Aorta (tissue), 5 donors: ENCODE results near the gene KLF9. TPM values are rescaled to one million over a fixed set of nuclear protein-coding genes. Genes with fewer than 3 reads are reported as not detected.
"Not testable (repeated sequence)": the region's sequence is repeated elsewhere in the genome, so short reads cannot be mapped to it uniquely, and the experiment has no call there.

Experiments used
- ATAC-seq: fragments of 200-7000 bp; cut with Tn5 transposase; one replicate; pipeline ENCODE4 v1.9.1; 2022; ENCODE audit warnings: moderate library complexity; ENCODE audit not compliant: low FRiP score
- DNase-seq, 2 donors: peaks; one replicate each; pipeline ENCODE4 v3.0.0-alpha.2; 2020
- H3K27ac ChIP-seq, 2 donors: one replicate each; pipeline ENCODE4 v1.5.1; 2013; ENCODE audit warnings: low read length in 2 of 2, mild to moderate bottlenecking in 2 of 2, moderate library complexity in 2 of 2, control low read depth in 1 of 2, inconsistent platforms in 1 of 2, low read depth in 1 of 2
- H3K27me3 ChIP-seq, 2 donors: one replicate each; pipeline ENCODE4 v1.6.1; 2013; ENCODE audit warnings: control low read depth in 1 of 2, low read length in 1 of 2, mild to moderate bottlenecking in 1 of 2, moderate library complexity in 1 of 2; ENCODE audit not compliant: insufficient read depth in 2 of 2, control insufficient read depth in 1 of 2
- H3K36me3 ChIP-seq, 2 donors: one replicate each; pipeline ENCODE4 v1.6.1; 2013; ENCODE audit warnings: control low read depth in 1 of 2, low read length in 1 of 2, mild to moderate bottlenecking in 1 of 2; ENCODE audit not compliant: insufficient read depth in 2 of 2, control insufficient read depth in 1 of 2
- H3K4me1 ChIP-seq, 2 donors: one replicate each; pipeline ENCODE4 v1.6.1; 2013; ENCODE audit warnings: low read length in 2 of 2, control low read depth in 1 of 2, mild to moderate bottlenecking in 1 of 2, moderate library complexity in 1 of 2; ENCODE audit not compliant: insufficient read depth in 2 of 2, control insufficient read depth in 1 of 2
- H3K4me3 ChIP-seq, 2 donors: one replicate each; pipeline ENCODE4 v1.5.1; 2013; ENCODE audit warnings: low read length in 2 of 2, control low read depth in 1 of 2, mild to moderate bottlenecking in 1 of 2
- H3K9me3 ChIP-seq: one replicate; pipeline ENCODE4 v1.6.1; 2013; ENCODE audit warnings: mild to moderate bottlenecking, low read length; ENCODE audit not compliant: control insufficient read depth
- WGBS, 2 donors: extraction: QIAGEN DNeasy Blood & Tissue Kit; methylation state at CpG; one replicate each; pipeline ENCODE4 v1.1.7; 2013; 5-methylcytosine and 5-hydroxymethylcytosine counted together
- intact Hi-C, 2 donors: fragments of 100-400 bp; cut with DNase I; formaldehyde crosslinking; loops; one replicate each; pipeline versions ENCODE4 v1.14.2 to v1.15.0; 2022
- polyA plus RNA-seq, 2 donors: library from polyadenylated mRNA; stranded (reverse); fragments of 200-250 nt; gene quantifications; one replicate each; pipeline ENCODE4 v1.2.3, GENCODE V29; 2013
- total RNA-seq, 2 donors: library from RNA; stranded (reverse); fragmentation: NEBNext Ultra II Directional; extraction: Animal tissue kit (Norgen Biotek cat#: 25700); gene quantifications; one replicate each; pipeline ENCODE4 v1.2.1, GENCODE V29; 2021
- donor health status: healthy with polysubstance abuse.
- donor health status: Bipolar disorder and iron deficiency.
- donor health status: DM: no; HTN: no; CAD: no.
- donor health status: DM: no; HTN: no; CAD: no.
- donor health status: DM: yes; HTN: yes; CAD: no.

Gene KLF9
- total and polyA plus RNA-seq, 4 donors: 31.4 to 122 (median 45.9) TPM

DNA sequence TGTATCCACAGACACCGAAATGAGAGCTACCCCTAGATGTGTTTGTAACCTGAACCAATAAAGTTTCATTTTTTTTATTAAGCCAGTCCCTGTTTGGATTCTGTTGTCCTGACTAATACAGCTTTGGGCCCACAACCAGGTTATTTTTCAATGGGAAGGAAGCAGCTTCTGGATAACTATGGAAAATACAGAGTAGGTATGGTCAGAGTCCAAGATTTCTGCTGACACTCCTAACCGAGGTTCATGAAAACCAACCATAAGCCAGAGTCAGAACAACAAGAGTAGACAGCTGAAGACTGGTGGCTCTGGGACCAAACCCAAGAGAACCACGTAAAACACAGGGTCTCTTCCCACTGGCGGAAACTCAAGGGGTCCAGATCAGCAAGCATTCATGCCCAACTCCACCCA lies 10.8 kb downstream of the KLF9 start:
- ATAC-seq: peak; percentile 32
- H3K4me1 ChIP-seq: peaks cover 6 to 22% of the 10 kb centered on the region in 2 donors
- DNase-seq: no peak

GRCh38 chr9:70403166-70403565 lies 11.3 kb downstream of the KLF9 start:
- Histone ChIP-seq H3K4me1 (peaks cover 6 to 22% of the 10 kb centered on the region in 2 donors), H3K27ac (peak overlapping the region; percentile 50 to 93), H3K36me3 (peaks cover 0 to 5% of the 10 kb centered on the region in 2 donors), H3K9me3 (no peaks in the 10 kb centered on the region), H3K4me3 (no peak overlapping the region), H3K27me3 (no peaks in the 10 kb centered on the region)
- DNase-seq (no peak), ATAC-seq (no peak)
- WGBS, 2 donors: 39 to 48% methylated on average over 2 of the region's 2 CpGs
- intact Hi-C loops: no loop called here

More for the DNA sequence above, 10.8 kb downstream of the KLF9 start:
- Histone ChIP-seq H3K27ac (peak overlapping the region; percentile 55 to 93), H3K4me3 (no peak overlapping the region), H3K36me3 (peaks cover 0 to 5% of the 10 kb centered on the region in 2 donors), H3K27me3 (no peaks in the 10 kb centered on the region), H3K9me3 (no peaks in the 10 kb centered on the region)
- intact Hi-C loops: no loop called here
- WGBS, 2 donors: 15 to 19% methylated on average over 4 of the region's 4 CpGs

GRCh38 chr9:70402213-70402612 lies 12.2 kb downstream of the KLF9 start:
- Histone ChIP-seq H3K9me3 (no peaks in the 10 kb centered on the region), H3K4me1 (peaks cover 9 to 17% of the 10 kb centered on the region in 2 donors), H3K27me3 (no peaks in the 10 kb centered on the region), H3K36me3 (no peaks in the 10 kb centered on the region), H3K4me3 (no peak overlapping the region), H3K27ac (no peak overlapping the region)
- whole genome bisulfite sequencing, 2 donors: 0 to 3% methylated on average over 1 of the region's 1 CpG
- intact Hi-C loops: no loop called here
- DNase-seq (no peak), ATAC-seq (no peak)

- H3K36me3 ChIP-seq, H3K27me3 ChIP-seq, ATAC-seq, intact Hi-C loops, H3K4me3 ChIP-seq, H3K27ac ChIP-seq, DNase-seq, H3K9me3 ChIP-seq: not testable (repeated sequence)
- WGBS, 2 donors: 93 to 95% methylated on average over 6 of the region's 6 CpGs
- H3K4me1 ChIP-seq: peaks cover 9 to 17% of the 10 kb centered on the region in 2 donors
Measured at GRCh38 chr9:70401241-70401640, 13.2 kb downstream of the KLF9 start.

DNA sequence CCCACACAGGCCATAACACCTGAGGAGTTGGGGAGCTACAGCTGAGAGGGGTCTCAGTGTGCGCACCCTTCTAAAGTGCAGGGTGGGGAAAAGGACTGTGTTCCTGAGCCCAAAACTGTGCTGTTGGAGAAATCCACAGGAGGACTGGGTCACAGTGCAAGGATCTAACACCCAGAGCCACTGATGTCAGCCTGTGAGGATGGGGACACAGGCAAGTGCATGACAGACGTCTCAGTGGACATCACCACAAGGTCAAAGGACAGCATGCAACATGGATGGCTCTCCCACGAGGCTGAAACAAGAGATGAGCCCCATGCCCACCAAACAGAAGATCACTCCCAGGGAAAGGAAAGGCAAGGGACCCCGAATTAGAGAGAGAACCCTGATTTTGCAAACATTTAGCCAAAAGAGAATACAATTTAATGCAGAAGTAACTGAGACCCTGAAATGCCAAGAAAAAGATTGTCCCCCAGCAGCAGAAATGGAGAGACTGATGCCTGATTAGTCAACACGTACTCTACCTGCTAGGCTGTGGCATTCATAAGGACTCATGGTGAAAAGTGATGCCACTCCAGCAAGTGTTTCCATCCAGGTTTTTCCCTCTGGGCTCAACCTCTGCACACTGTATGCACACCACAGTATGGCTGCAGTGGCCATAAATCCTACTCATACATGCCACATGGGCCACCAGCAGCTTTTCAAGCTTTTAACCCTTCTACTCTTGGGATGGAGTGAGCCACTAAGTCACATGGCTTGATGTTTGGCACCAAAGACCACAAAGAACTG lies 14.2 kb downstream of the KLF9 start:
- no peaks in the 10 kb centered on the region for H3K27me3 ChIP-seq
- H3K9me3 ChIP-seq: no peaks in the 10 kb centered on the region
- no peaks in the 10 kb centered on the region for H3K36me3 ChIP-seq
- ATAC-seq: no peak
- H3K4me3 ChIP-seq: no peak overlapping the region
- H3K4me1 ChIP-seq: peaks cover 5 to 11% of the 10 kb centered on the region in 2 donors
- intact Hi-C loops: no loop called here
- WGBS, 2 donors: 79 to 81% methylated on average over 5 of the region's 5 CpGs
- no peak overlapping the region for H3K27ac ChIP-seq
- no peak for DNase-seq

GRCh38 chr9:70399141-70399540 lies 15.3 kb downstream of the KLF9 start:
- DNase-seq: no peak

GRCh38 chr9:70398145-70398556 lies 16.3 kb downstream of the KLF9 start:
- Histone ChIP-seq H3K4me3 (no peak overlapping the region), H3K36me3 (no peaks in the 10 kb centered on the region), H3K27ac (no peak overlapping the region), H3K9me3 (no peaks in the 10 kb centered on the region), H3K27me3 (no peaks in the 10 kb centered on the region), H3K4me1 (peaks cover 3 to 5% of the 10 kb centered on the region in 2 donors)
- intact Hi-C loops: loop anchor here in 1 of 2 donors (5.0 to 10.0 kb wide), 2 partner anchors 36 to 53 kb away; no protein-coding TSS in a partner anchor
- DNase-seq: no peak
- ATAC-seq: no peak
- WGBS, 2 donors: 33 to 34% methylated on average over 4 of the region's 4 CpGs

More at GRCh38 chr9:70399141-70399540, 15.3 kb downstream of the KLF9 start:
- no peaks in the 10 kb centered on the region for H3K36me3 ChIP-seq
- peaks cover 3 to 7% of the 10 kb centered on the region in 2 donors for H3K4me1 ChIP-seq
- H3K4me3 ChIP-seq: no peak overlapping the region
- H3K27ac ChIP-seq: no peak overlapping the region
- ATAC-seq: no peak
- intact Hi-C loops: loop anchor here in 1 of 2 donors (5.0 to 10.0 kb wide), 2 partner anchors 37 to 54 kb away; no protein-coding TSS in a partner anchor
- no peaks in the 10 kb centered on the region for H3K9me3 ChIP-seq
- H3K27me3 ChIP-seq: no peaks in the 10 kb centered on the region

- no peak overlapping the region for H3K4me3 ChIP-seq
- H3K27me3 ChIP-seq: no peaks in the 10 kb centered on the region
- H3K9me3 ChIP-seq: no peaks in the 10 kb centered on the region
- 81 to 86% methylated on average over 6 of the region's 6 CpGs for WGBS, 2 donors
- intact Hi-C loops: loop anchor here in 1 of 2 donors (5.0 to 10.0 kb wide), 2 partner anchors 33 to 51 kb away; no protein-coding TSS in a partner anchor
- no peaks in the 10 kb centered on the region for H3K36me3 ChIP-seq
- peaks cover 10 to 16% of the 10 kb centered on the region in 2 donors for H3K4me1 ChIP-seq
- DNase-seq (no peak), ATAC-seq (no peak)
- no peak overlapping the region for H3K27ac ChIP-seq
Measured at GRCh38 chr9:70395652-70396051, 18.8 kb downstream of the KLF9 start.

GRCh38 chr9:70392850-70393249 lies 21.6 kb downstream of the KLF9 start:
- Histone ChIP-seq H3K36me3 (no peaks in the 10 kb centered on the region), H3K4me3 (no peak overlapping the region), H3K27ac (peak overlapping the region; percentile 9 to 22), H3K27me3 (no peaks in the 10 kb centered on the region), H3K9me3 (no peaks in the 10 kb centered on the region), H3K4me1 (peaks cover 12 to 23% of the 10 kb centered on the region in 2 donors)
- 78 to 87% methylated on average over 3 of the region's 3 CpGs for WGBS, 2 donors
- ATAC-seq: no peak
- intact Hi-C loops: loop anchor here in 1 of 2 donors (10.0 kb wide), 1 partner anchor 48 kb away; no protein-coding TSS in a partner anchor
- no peak for DNase-seq
